ENCODE measurements around the gene STRA8.
"Not testable (repeated sequence)": the region's sequence is repeated elsewhere in the genome, so short reads cannot be mapped to it uniquely, and the experiment has no call there.

STRA8 gene

DNA sequence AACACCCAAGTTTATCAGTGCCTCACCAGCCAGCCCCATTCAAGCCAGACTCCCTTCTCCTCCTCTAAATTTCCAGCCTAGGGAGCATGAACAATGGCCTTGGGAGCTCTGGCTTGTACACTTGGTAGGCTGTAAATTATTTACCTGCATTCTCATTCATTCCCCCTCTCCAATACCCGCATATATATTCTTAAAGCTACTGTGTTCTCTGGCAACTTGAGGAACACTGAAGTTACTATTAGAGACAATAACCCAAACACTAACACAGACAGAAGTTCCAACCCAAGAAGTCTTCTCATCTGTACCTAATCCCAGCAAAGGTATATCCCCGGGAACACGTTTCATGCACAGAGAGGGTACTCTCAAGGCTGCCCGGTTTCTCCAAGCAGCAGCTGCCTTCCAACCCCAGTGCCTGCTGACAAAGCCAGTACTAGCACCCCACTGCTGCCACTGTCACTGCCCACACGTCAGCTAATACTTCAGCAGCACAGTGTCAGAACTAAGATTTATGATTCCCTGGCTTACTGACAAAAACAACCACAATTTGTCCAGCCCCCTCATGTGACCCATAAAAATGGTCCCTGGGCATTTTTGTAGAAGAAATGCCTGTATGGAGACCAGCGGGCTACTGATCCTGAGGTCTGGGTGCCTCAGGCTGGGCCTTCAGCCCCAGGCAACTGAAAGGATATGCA, 25.4 kb upstream of the STRA8 start:
- no peak for DNase-seq (ENCODE audit: low read depth)
- TF ChIP-seq, protein P1, sequence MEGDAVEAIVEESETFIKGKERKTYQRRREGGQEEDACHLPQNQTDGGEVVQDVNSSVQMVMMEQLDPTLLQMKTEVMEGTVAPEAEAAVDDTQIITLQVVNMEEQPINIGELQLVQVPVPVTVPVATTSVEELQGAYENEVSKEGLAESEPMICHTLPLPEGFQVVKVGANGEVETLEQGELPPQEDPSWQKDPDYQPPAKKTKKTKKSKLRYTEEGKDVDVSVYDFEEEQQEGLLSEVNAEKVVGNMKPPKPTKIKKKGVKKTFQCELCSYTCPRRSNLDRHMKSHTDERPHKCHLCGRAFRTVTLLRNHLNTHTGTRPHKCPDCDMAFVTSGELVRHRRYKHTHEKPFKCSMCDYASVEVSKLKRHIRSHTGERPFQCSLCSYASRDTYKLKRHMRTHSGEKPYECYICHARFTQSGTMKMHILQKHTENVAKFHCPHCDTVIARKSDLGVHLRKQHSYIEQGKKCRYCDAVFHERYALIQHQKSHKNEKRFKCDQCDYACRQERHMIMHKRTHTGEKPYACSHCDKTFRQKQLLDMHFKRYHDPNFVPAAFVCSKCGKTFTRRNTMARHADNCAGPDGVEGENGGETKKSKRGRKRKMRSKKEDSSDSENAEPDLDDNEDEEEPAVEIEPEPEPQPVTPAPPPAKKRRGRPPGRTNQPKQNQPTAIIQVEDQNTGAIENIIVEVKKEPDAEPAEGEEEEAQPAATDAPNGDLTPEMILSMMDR (IDR thresholded peaks at IDR 0.05; ENCODE audit: insufficient read depth, low read depth, low read length, missing control alignments) = no peak
- H3K4me3 ChIP-seq (ENCODE audit: low read depth, low read length) = peak overlapping the region; percentile 15; the same call in 1 of the 2 replicates

GRCh38 chr7:135209225-135209834, 24.3 kb upstream of the STRA8 start:
- no peak overlapping the region for H3K4me3 ChIP-seq (ENCODE audit: low read depth, low read length)
- TF ChIP-seq, protein P1 (IDR thresholded peaks at IDR 0.05; ENCODE audit: insufficient read depth, low read depth, low read length, missing control alignments) = no peak

DNA sequence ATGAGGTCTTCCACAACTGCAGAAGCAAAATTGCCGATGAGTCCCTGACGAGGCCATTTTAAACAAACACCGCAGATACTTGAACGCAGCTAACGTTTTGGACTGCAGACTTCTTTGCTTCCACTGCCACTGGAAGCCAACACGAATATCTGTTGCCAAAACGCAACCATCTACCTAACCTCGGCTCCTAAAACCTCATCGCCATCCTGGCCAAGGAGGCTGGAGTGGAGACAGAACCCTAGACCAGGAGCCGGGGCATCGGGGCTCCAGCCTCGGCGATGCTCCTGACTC, 22.8 kb upstream of the STRA8 start:
- H3K4me3 ChIP-seq (ENCODE audit: low read depth, low read length) = peak overlapping the region; percentile 81
- TF ChIP-seq, protein P1 (IDR thresholded peaks at IDR 0.05; ENCODE audit: insufficient read depth, low read depth, low read length, missing control alignments) = no peak
- DNase-seq (ENCODE audit: low read depth) = peak; percentile 35

More at GRCh38 chr7:135209225-135209834, 24.3 kb upstream of the STRA8 start:
- DNase-seq (ENCODE audit: low read depth) = no peak

GRCh38 chr7:135211179-135211945, 22.3 kb upstream of the STRA8 start, which contains the start of gene WDR91:
TSS of gene WDR91 (minus strand) at chr7:135211526. CDS start at chr7:135211502, 24 bp downstream.
- DNase-seq (ENCODE audit: low read depth) = peak; percentile 96
- H3K4me3 ChIP-seq (ENCODE audit: low read depth, low read length) = peak within 1 kb of the TSS; percentile 81
- TF ChIP-seq, protein P1 (IDR thresholded peaks at IDR 0.05; ENCODE audit: insufficient read depth, low read depth, low read length, missing control alignments) = no peak

DNA sequence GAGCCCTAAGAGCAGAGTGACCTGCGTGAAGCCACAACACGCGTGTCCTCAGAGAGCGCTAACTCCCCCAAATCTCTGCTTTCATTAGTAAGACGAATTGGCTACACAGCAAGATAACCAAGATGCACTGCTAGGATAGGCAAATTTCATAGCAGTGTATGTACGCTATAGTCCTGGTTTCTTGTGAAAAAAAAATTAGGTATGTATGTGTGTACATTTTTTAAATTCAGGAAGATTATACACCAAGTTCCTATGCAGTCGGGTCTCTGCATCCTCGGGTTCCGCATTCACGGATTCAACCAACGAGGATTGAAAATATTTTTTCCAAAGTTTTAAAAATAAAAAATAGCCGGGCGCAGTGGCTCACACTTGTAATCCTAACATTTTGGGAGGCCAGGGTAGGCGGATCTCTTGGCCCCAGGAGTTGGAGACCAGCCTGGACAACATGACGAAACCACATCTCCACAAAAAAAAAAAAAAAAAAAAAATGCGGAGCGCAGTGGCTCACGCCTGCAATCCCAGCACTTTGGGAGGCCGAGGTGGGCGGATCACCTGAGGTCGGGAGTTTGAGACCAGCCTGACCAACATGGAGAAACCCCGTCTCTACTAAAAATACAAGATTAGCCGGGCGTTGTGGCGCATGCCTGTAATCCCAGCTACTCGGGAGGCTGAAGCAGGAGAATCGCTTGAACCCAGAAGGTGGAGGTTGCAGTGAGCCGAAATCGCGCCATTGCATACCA, 21.5 kb upstream of the STRA8 start:
- DNase-seq (ENCODE audit: low read depth) = not testable (repeated sequence)

GRCh38 chr7:135213831-135214230, 19.8 kb upstream of the STRA8 start:
- no peak overlapping the region for H3K4me3 ChIP-seq (ENCODE audit: low read depth, low read length)
- TF ChIP-seq, protein P1 (IDR thresholded peaks at IDR 0.05; ENCODE audit: insufficient read depth, low read depth, low read length, missing control alignments) = no peak
- DNase-seq (ENCODE audit: low read depth) = no peak

More for the DNA sequence above, 21.5 kb upstream of the STRA8 start:
- peak overlapping the region; percentile 80 for H3K4me3 ChIP-seq (ENCODE audit: low read depth, low read length)

- TF ChIP-seq, protein P1 (IDR thresholded peaks at IDR 0.05; ENCODE audit: insufficient read depth, low read depth, low read length, missing control alignments) = no peak
- no peak overlapping the region for H3K4me3 ChIP-seq (ENCODE audit: low read depth, low read length)
- no peak for DNase-seq (ENCODE audit: low read depth)
Measured at GRCh38 chr7:135215180-135215579, 18.5 kb upstream of the STRA8 start.

Measured in GM12865 (cell line).